ENCODE measurements around the gene AIFM3.

- TF ChIP-seq CTCF (IDR thresholded peaks at IDR 0.05; ENCODE audit: low read depth, low read length, missing input control) (no peak), MAX (IDR thresholded peaks at IDR 0.05) (no peak), ATF3 (IDR thresholded peaks at IDR 0.05) (no peak)
Measured at GRCh38 chr22:20940904-20941385, 26.1 kb upstream of the AIFM3 start.

Data from liver (tissue), 3 donors.